Limb (tissue), 2 donors: ENCODE results near the gene PARD6G.
A peak's percentile ranks its signal among the peaks of the same experiment; 100 is the strongest.
"Not testable (repeated sequence)": the region's sequence is repeated elsewhere in the genome, so short reads cannot be mapped to it uniquely, and the experiment has no call there.

Experiments used
- DNase-seq, 2 donors: peaks; one replicate each; pipeline ENCODE4 v3.0.0-alpha.2; 2016; ENCODE audit errors: extremely low spot score in 2 of 2

PARD6G gene

GRCh38 chr18:80172056-80172455, 75.3 kb downstream of the PARD6G start:
- no peak for DNase-seq

DNA sequence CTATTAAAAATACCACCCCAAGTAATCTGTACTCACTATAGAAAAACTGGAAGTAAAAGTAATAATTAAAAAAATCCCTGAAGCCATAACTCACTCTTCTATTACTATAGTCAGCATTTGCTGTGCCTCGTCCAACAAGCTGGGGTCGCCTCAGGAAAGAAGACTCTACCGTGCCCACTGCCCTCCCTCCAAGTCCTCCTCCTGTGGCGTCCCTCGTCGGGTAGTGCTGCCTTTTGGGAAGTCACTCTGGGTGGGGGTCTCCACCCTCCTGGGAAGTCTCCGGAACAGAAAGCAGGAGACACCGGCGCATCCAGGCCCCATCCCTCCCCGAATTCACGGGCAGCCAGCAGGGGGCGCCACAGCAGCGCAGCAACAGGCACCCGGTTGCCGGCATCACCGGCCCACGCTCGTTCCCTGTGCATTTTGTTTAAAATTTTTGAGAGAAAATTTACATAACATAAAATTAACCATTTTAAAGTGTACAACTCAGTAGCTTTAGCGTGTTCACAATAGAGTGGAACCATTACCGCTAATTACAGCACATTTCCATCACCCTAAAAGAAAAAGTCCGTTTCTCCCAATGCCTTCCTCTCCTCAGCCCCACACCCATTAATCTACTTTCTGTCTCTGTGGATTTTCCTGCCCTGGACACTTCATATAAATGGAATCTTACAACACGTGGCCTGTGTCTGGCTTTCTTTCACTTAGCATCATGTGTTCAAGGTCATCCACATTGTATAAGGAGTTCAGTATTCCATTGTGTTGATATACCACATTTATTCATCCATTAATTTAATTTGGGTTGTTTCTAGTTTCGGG, 76.1 kb downstream of the PARD6G start:
- peak in 1 of 2 donors; percentile 70 for DNase-seq

DNA sequence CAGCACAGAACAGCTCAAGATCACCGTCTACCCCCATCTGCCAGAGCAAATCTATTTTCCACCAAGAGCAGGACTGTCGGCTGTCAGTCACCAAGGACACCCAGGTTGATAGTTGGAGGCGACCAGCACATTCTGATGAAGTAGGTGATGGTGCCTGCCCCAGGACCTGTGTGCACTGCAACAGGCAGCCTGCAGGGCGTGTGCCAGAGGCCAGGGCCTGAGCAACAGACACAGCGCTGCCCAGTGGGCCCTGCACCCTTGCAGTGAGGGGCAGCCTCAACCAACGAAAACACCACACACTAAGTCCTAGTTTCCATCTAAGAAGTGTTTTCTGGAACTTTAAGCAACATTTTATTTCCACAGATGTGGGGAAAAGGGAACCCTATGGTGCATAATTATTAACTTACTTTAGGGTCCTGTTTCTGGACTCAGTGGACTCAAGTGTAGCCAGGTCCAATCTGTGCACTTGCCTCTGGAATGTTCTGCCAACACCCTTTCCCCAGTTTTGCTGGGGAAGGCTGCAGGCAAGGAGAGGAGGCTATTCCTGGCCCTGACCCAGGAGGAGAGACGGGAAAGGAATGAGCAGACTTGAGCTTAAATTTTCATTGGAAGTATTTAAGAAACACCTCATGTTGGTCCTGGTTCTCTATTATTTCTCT, 76.8 kb downstream of the PARD6G start:
- no peak for DNase-seq

- no peak for DNase-seq
Measured at GRCh38 chr18:80169607-80170006, 77.7 kb downstream of the PARD6G start.

- DNase-seq, result no peak
Measured at GRCh38 chr18:80168982-80169381, 78.3 kb downstream of the PARD6G start.

DNA sequence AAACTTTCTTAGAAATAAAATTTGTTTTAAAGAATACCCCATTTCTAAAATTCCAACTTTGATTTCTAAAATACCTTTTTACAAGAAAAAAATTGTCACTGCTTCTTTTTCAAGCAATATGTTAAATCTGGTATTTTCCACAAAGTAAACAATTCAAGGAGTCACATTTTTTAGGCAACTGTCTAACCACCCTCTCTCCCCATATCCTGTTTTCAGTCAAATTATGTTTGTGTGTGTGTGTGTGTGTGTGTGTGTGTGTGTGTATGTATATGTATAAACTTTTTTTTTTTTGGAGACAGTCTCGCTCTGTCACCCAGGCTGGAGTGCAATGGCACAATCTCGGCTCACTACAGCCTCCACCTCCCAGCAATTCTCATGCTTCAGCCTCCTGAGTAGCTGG, 79.0 kb downstream of the PARD6G start:
- no peak for DNase-seq

- no peak for DNase-seq
Measured at GRCh38 chr18:80167931-80168330, 79.4 kb downstream of the PARD6G start.

DNA sequence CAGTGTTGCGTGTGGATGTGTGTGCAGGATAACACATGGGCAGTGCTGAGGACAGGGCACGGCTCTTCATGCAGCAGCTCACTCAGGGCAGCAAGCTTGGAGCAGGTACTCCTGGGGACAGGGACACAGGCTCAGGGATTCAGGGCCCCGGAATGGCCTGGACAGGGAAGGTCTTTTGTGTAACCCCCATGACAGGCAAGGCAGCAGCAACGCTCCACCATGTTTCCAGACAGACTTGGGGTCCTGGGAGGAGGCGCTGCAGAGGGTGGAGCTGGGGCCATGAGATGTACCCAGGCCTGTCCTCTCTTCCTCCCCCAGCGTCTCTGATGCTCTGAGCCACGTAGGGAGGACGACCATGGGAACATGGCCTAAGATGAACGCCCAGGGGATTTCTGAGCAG, 80.0 kb downstream of the PARD6G start:
- DNase-seq, result no peak

DNA sequence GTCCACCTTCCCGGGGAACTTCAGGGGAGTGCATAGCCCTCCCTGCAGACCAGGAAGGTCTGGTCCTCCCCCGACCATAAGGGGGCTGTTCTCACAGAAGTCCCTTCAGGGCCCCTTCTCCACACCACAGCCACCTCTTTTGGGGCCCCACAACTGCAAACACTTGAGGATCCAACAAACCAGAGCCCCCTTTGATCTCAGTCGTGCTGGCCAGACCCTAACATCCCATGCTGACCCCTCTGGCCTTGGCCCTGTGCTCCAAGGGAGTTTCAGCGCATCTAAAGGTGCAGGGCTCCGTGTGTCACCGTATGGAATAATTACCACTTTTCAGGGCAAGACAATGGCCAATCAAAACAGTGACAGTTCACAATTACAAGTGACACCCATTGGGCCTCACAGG, 80.6 kb downstream of the PARD6G start:
- no peak for DNase-seq

DNA sequence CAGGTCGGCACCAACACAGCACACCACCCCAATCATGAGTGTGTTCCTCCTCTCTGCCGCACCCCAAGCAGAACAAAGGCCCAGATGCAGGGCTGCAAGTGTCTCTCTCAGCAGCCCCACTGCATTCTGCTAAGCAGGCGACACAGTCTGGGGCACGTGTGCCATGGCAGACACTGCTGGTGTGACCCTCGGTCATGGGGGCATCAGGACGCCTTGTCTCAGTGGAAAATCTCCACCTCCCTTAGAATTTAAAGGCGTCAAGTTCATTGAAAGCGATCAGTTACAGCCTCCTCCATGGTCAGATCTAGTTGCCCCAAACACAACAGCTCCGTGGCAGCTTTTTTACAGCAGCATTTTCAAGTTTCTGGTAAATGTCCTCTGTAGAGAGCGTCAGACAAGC, 81.1 kb downstream of the PARD6G start:
- no peak for DNase-seq

- DNase-seq, result not testable (repeated sequence)
Measured at GRCh38 chr18:80164727-80165355, 82.5 kb downstream of the PARD6G start.

DNA sequence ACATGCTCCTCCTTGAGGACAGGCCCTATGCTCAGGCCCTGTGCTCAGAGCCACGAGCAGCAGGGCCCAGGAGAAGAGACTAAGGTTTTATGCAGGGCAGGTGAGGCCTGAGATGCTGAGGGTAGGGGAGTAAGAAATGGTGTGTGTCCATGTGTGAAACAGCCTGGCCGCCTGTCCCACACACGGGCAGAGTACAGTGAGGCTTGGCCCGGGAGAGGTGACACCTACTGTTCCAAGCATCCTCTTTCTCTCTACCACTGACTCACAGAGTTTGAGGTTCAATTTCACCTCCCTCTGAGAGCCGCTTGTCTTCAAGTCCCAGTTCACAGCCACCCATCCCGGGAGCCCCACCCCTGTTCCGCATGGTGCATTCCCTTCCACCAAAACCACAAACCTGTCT, 84.1 kb downstream of the PARD6G start:
- no peak for DNase-seq

GRCh38 chr18:80161781-80162417, 85.4 kb downstream of the PARD6G start:
- no peak for DNase-seq

GRCh38 chr18:80159713-80160636, 87.3 kb downstream of the PARD6G start:
- no peak for DNase-seq

DNA sequence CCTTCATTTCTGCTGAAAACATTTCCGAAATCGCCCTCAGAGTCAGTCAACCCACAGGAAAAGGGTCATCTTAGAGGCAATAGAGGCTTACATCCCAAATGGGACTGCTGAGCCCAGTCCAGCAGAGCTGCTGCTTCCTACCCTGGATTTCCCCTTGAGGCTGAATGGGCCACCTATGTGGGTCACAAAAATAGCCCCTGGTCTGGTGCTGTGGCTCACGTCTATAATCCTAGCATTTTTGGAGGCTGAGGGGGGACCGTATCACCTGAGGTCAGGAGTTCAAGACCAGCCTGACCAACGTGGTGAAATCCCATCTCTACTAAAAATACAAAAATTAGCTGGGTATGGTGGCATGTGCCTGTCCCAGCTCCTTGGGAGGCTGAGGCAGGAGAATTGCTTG, 88.9 kb downstream of the PARD6G start:
- no peak for DNase-seq

DNA sequence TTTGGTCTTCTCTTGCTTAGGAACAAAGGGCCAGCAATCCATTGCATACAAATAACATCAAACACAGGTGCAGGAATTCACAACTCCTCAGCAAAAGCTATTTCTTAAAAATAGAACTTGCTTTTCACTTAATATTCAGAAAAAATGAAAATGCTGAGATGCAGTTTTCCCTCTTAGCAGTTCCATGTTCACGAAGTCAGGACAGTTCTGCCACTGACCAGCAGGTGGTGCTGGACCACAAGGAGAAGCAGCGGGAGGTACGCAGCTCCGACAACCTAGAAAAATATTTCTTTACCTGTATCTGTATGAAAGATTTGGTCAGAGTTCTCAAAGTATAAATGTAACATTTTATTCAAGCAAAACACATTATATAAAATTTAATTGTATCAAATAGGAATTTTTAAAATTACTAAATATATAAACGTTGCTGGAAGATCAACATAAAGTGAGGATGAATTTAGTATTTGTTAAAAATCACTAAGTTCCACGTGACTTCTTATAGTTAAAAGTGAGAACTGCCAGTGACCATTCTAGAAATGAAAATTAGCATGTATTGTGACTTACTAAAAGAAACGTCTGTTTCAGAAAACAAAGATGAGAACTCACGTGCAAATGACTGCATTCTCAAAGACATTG, 89.5 kb downstream of the PARD6G start:
- DNase-seq, result peak; percentile 72 to 83

- no peak for DNase-seq
Measured at GRCh38 chr18:80154293-80154692, 93.0 kb downstream of the PARD6G start.

GRCh38 chr18:80149667-80150066, 97.6 kb downstream of the PARD6G start:
- no peak for DNase-seq

DNA sequence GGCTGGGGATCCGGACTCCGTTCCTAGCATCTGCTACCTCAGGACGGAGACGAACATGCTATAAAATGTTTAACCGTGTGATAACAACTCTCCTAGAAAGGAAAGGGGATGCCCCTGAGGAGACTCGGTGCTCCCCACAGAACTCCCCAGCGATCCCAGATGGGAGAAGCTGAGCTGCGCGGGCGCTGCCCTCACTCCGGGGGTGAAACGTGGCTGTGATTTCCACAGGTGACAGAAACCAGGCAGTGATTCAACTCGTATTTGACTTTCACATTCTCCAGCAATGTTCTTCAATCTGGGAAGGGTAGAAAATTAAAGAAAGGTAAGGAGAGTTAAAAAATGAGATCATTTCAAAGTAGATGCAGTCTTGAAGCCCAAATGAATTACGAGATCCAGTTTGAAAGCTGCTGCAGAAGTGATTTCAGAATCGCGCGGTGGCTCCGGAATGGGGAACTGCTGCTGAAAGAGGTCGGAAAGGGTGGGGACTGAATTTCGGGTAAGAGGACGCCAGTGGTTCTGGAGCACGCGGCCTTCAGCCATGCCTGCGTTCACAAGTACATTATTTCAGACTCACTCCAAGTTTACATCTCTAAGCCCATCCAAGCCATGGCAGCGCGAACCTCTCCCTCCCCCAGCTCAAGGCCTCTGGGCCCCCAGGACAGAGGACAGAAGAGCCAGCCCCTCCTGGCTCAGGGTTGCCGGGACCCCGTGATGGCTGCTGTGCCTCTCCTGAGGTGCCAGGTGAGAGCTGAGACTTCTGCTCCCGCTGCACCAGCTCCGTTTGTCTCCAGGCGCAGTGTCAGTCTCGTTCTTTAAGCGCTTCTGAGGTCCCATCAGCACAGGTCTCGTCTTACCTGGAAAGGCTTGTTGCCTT, 98.8 kb downstream of the PARD6G start:
- no peak for DNase-seq
